ENCODE results near the gene PDCD7.
A peak's percentile ranks its signal among the peaks of the same experiment; 100 is the strongest.

Gene PDCD7

DNA sequence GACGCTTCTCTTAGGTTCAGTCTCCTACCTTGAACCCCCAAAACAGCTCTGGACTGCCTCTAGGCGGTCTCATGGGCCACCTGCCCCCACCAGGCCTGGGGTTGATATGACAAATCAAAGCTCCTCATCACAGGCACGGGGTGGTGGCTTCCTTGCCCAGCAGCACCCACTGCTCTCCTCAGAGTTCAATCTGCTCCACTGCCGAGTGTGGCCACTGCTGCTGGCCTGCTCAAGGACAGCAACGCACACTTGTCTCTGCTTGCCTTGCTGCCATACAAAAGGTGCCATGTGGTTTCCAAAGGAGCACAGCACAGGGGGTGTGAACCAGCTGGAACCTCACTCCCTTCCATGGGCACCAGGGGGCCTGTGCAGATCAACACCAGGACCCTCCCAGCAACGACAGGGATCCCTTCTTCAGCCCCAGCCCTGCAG, 46.9 kb downstream of the PDCD7 start:
- TF ChIP-seq, protein P1, sequence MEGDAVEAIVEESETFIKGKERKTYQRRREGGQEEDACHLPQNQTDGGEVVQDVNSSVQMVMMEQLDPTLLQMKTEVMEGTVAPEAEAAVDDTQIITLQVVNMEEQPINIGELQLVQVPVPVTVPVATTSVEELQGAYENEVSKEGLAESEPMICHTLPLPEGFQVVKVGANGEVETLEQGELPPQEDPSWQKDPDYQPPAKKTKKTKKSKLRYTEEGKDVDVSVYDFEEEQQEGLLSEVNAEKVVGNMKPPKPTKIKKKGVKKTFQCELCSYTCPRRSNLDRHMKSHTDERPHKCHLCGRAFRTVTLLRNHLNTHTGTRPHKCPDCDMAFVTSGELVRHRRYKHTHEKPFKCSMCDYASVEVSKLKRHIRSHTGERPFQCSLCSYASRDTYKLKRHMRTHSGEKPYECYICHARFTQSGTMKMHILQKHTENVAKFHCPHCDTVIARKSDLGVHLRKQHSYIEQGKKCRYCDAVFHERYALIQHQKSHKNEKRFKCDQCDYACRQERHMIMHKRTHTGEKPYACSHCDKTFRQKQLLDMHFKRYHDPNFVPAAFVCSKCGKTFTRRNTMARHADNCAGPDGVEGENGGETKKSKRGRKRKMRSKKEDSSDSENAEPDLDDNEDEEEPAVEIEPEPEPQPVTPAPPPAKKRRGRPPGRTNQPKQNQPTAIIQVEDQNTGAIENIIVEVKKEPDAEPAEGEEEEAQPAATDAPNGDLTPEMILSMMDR (IDR thresholded peaks at IDR 0.05; ENCODE audit: low read depth, low read length), result peak; percentile 68
- no peaks in the 10 kb centered on the region for H3K9me3 ChIP-seq (ENCODE audit: severe bottlenecking)
- no peak overlapping the region for H3K4me3 ChIP-seq (ENCODE audit: low read depth, low read length)
- no peaks in the 10 kb centered on the region for H3K27me3 ChIP-seq (ENCODE audit: insufficient read depth, low read depth, severe bottlenecking)
- peak; percentile 58 for DNase-seq
- no peaks in the 10 kb centered on the region for H3K36me3 ChIP-seq
- H3K27ac ChIP-seq, result no peak overlapping the region

DNA sequence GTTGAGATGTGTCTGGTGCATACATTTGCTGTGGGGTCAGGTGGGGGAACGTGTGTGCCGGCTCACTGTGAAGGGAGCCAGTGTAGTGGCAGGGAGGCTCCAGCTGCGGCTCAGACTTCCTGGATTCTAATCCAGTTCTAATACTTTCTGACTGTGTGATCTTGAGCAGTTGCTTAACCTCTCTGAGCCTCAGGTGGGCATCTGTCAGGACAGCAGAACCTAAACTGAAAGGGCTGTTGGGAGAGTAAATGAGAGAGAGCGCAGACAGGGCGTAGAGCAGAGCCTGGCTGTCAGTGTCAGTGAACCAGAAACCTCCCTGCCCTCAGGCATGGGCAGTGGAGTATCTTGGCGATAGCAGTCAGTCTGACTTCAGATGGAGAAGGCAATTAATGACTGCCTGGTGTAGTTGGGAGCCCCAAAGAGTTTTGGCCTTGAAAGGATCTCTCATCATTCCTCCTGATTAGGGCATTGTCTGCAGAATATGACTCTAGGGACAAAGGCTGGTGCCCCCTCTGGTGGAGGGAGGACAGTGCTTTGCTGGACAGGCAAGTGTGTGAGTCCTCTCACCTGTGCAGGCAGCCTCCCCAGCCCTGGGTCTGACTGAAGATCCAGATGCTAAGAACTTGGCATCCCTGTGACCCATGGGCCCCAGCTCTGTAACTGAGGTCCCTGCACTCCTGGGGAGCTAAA, 47.5 kb downstream of the PDCD7 start:
- DNase-seq, result peak; percentile 76
- Histone ChIP-seq H3K4me3 (ENCODE audit: low read depth, low read length) (no peak overlapping the region), H3K36me3 (no peaks in the 10 kb centered on the region), H3K27ac (no peak overlapping the region), H3K9me3 (ENCODE audit: severe bottlenecking) (no peaks in the 10 kb centered on the region), H3K27me3 (ENCODE audit: insufficient read depth, low read depth, severe bottlenecking) (no peaks in the 10 kb centered on the region)
- TF ChIP-seq, protein P1 (IDR thresholded peaks at IDR 0.05; ENCODE audit: low read depth, low read length), result peak; percentile 86

GRCh38 chr15:65085207-65085753, 48.3 kb downstream of the PDCD7 start:
- Histone ChIP-seq H3K27ac (no peak overlapping the region), H3K4me3 (ENCODE audit: low read depth, low read length) (no peak overlapping the region), H3K9me3 (ENCODE audit: severe bottlenecking) (no peaks in the 10 kb centered on the region), H3K36me3 (no peaks in the 10 kb centered on the region), H3K27me3 (ENCODE audit: insufficient read depth, low read depth, severe bottlenecking) (no peaks in the 10 kb centered on the region)
- TF ChIP-seq, protein P1 (IDR thresholded peaks at IDR 0.05; ENCODE audit: low read depth, low read length), result no peak
- DNase-seq, result no peak

DNA sequence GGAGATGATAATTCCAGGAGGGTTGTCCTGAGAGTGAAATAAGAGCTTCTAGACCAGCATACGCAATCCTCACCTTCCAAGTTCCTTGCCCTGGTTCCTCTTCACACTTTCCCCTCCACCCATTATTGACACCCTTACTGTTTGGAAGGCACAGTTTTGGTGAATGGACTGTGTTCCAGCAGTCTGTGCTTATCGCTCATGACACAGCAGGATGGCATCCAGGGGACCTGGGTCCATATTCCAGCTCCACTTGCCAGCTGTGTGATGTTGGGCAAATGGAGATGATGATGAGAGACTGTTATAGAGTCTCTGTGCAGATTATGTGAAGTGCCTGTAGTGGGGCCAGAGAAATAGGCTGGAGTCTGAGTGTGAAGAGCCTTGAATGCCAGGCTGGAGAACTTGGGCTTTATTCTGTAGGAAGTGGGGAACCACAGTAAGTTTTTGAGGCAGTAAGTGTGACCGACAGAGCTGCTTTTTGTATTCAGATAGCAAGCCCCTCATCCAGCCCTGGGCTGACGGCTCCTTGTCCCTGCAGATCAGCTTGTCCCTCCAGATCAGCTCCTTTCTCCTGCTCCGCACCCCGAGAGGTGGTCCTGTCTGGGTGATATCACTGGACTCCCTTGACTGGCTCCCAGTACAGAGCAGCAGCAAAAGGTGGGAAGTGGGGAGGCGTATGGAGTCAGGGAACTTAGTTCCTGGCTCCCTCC, 49.0 kb downstream of the PDCD7 start:
- TF ChIP-seq, protein P1 (IDR thresholded peaks at IDR 0.05; ENCODE audit: low read depth, low read length), result no peak
- Histone ChIP-seq H3K4me3 (ENCODE audit: low read depth, low read length) (no peak overlapping the region), H3K27ac (no peak overlapping the region), H3K9me3 (ENCODE audit: severe bottlenecking) (no peaks in the 10 kb centered on the region), H3K36me3 (no peaks in the 10 kb centered on the region), H3K27me3 (ENCODE audit: insufficient read depth, low read depth, severe bottlenecking) (no peaks in the 10 kb centered on the region)
- DNase-seq, result no peak

DNA sequence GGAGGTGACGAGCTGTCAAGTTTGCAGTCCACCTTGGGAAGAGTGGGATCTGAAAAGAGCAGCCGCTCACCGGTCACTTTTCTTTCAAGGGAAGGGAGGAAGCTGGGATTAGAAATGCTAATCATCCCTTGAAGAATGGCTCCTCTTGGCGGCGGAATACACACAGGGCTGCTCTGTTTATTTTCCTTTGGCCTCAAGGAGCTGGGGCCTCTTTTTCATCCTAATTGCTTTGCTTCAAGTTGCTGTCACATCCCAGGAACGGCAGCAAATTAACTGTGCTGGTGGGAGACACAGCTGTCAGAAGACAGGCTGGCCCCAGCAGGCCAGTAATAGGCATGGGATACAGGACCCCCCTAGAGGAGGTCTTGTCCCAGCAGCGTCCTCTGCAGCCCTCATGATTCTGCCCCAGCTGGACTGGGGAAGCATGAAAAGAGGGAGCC, 50.3 kb downstream of the PDCD7 start:
- Histone ChIP-seq H3K4me3 (ENCODE audit: low read depth, low read length) (no peak overlapping the region), H3K9me3 (ENCODE audit: severe bottlenecking) (no peaks in the 10 kb centered on the region), H3K27me3 (ENCODE audit: insufficient read depth, low read depth, severe bottlenecking) (no peaks in the 10 kb centered on the region), H3K27ac (no peak overlapping the region; the same call in 1 of the 2 replicates), H3K36me3 (no peaks in the 10 kb centered on the region)
- TF ChIP-seq, protein P1 (IDR thresholded peaks at IDR 0.05; ENCODE audit: low read depth, low read length), result peak; percentile 74
- peak; percentile 49 for DNase-seq

Data from WERI-Rb-1 (cell line).